Measurements from ENCODE around the gene SLC11A1.

Gene SLC11A1

GRCh38 chr2:218392459-218392858 lies 10.4 kb downstream of the SLC11A1 start:
- no peak for TF ChIP-seq CTCF (conservative IDR thresholded peaks at IDR 0.05; ENCODE audit: control insufficient read depth, insufficient read depth, low read depth, low read length)
- no peak for DNase-seq (ENCODE audit: low read depth)
- H3K4me3 ChIP-seq (ENCODE audit: control insufficient read depth, low read depth, low read length): no peak overlapping the region

- H3K4me3 ChIP-seq (ENCODE audit: control insufficient read depth, low read depth, low read length): no peak overlapping the region
- no peak for TF ChIP-seq CTCF (conservative IDR thresholded peaks at IDR 0.05; ENCODE audit: control insufficient read depth, insufficient read depth, low read depth, low read length)
- no peak for DNase-seq (ENCODE audit: low read depth)
Measured at GRCh38 chr2:218392891-218393462, 10.9 kb downstream of the SLC11A1 start.

GRCh38 chr2:218393750-218394290 lies 11.7 kb downstream of the SLC11A1 start:
- DNase-seq (ENCODE audit: low read depth): no peak
- no peak for TF ChIP-seq CTCF (conservative IDR thresholded peaks at IDR 0.05; ENCODE audit: control insufficient read depth, insufficient read depth, low read depth, low read length)
- no peak overlapping the region for H3K4me3 ChIP-seq (ENCODE audit: control insufficient read depth, low read depth, low read length)

GRCh38 chr2:218394298-218395089 lies 12.4 kb downstream of the SLC11A1 start:
- no peak for TF ChIP-seq CTCF (conservative IDR thresholded peaks at IDR 0.05; ENCODE audit: control insufficient read depth, insufficient read depth, low read depth, low read length)
- DNase-seq (ENCODE audit: low read depth): no peak

GRCh38 chr2:218395090-218395444 lies 13.0 kb downstream of the SLC11A1 start:
- no peak for TF ChIP-seq CTCF (conservative IDR thresholded peaks at IDR 0.05; ENCODE audit: control insufficient read depth, insufficient read depth, low read depth, low read length)
- no peak overlapping the region for H3K4me3 ChIP-seq (ENCODE audit: control insufficient read depth, low read depth, low read length)
- DNase-seq (ENCODE audit: low read depth): no peak

More at GRCh38 chr2:218394298-218395089, 12.4 kb downstream of the SLC11A1 start:
- no peak overlapping the region for H3K4me3 ChIP-seq (ENCODE audit: control insufficient read depth, low read depth, low read length)

- peak overlapping the region; percentile 79 for H3K4me3 ChIP-seq (ENCODE audit: control insufficient read depth, low read depth, low read length)
- no peak for TF ChIP-seq CTCF (conservative IDR thresholded peaks at IDR 0.05; ENCODE audit: control insufficient read depth, insufficient read depth, low read depth, low read length)
- no peak for DNase-seq (ENCODE audit: low read depth)
Measured at GRCh38 chr2:218395456-218395825, 13.4 kb downstream of the SLC11A1 start.

Measured in fibroblast of mammary gland (primary cell).